Measurements from ENCODE around the gene HTD2.

The HTD2 gene

DNA sequence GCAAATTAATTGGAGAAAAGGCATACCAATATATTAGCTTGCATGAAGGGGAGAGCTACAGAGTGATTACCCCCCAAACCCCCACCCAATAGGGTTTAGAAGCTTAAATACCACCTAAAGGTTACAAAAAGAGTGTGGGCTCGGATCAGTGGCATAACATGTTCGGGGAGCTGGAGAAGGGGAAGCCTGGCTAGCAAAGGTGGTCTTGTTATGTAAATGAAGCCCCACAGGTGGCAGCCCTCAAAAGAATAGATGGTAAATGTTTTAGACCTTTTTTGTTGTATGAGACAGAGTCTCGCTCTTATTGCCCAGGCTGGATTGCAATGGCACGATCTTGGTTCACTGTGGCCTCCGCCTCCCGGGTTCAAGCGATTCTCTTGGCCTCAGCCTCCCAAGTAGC lies 15.5 kb downstream of the HTD2 start:
- no peak overlapping the region for H3K4me3 ChIP-seq (ENCODE audit: low read depth, low read length)
- TF ChIP-seq, protein P1, sequence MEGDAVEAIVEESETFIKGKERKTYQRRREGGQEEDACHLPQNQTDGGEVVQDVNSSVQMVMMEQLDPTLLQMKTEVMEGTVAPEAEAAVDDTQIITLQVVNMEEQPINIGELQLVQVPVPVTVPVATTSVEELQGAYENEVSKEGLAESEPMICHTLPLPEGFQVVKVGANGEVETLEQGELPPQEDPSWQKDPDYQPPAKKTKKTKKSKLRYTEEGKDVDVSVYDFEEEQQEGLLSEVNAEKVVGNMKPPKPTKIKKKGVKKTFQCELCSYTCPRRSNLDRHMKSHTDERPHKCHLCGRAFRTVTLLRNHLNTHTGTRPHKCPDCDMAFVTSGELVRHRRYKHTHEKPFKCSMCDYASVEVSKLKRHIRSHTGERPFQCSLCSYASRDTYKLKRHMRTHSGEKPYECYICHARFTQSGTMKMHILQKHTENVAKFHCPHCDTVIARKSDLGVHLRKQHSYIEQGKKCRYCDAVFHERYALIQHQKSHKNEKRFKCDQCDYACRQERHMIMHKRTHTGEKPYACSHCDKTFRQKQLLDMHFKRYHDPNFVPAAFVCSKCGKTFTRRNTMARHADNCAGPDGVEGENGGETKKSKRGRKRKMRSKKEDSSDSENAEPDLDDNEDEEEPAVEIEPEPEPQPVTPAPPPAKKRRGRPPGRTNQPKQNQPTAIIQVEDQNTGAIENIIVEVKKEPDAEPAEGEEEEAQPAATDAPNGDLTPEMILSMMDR (IDR thresholded peaks at IDR 0.05; ENCODE audit: low read depth, low read length), result no peak

GRCh38 chr3:58322793-58323192 lies 16.5 kb downstream of the HTD2 start:
- H3K4me3 ChIP-seq (ENCODE audit: low read depth, low read length), result no peak overlapping the region
- TF ChIP-seq, protein P1 (IDR thresholded peaks at IDR 0.05; ENCODE audit: low read depth, low read length), result no peak

DNA sequence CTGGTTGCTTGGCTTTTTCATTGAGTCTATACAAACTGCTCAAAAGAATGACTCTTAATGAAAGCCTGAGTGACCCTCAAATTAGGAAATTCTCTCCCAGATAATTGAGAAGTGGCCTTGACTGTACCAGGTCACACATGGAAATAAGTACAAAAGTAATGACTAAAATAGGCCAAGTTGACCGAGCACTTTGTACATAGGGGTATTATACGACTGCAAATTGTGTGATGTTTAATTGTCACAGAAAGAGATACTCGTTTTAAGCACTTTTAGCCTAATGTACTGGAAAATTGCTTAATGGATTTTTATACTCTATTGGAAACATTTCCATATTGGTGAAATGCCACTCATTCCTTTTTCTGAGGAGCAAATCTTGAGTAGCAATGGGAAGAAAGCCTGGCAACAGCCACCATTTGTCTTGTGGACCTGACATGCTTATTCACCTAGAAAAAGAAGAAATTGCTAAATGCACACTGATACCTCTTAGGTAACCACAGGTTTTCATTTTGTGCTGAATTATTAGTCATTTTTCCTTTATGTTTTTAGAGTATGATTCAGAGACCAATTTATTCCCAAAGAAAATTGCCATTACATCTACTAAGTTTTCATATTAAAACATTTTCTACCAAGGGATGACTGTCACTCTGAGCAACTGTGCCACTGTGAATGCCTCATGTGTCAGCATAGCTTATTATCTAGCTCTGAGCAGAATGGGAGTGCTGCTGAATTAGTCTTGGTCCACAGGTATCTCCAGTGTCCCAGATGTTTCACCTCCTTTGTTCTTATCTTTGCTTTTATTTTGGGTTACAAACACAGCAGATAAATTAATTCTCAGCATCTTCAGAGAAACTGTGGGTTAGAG lies 17.4 kb downstream of the HTD2 start:
- TF ChIP-seq, protein P1 (IDR thresholded peaks at IDR 0.05; ENCODE audit: low read depth, low read length), result no peak
- H3K4me3 ChIP-seq (ENCODE audit: low read depth, low read length), result no peak overlapping the region

GRCh38 chr3:58324391-58325390 lies 18.4 kb downstream of the HTD2 start:
- TF ChIP-seq, protein P1 (IDR thresholded peaks at IDR 0.05; ENCODE audit: low read depth, low read length), result no peak
- no peak overlapping the region for H3K4me3 ChIP-seq (ENCODE audit: low read depth, low read length)

DNA sequence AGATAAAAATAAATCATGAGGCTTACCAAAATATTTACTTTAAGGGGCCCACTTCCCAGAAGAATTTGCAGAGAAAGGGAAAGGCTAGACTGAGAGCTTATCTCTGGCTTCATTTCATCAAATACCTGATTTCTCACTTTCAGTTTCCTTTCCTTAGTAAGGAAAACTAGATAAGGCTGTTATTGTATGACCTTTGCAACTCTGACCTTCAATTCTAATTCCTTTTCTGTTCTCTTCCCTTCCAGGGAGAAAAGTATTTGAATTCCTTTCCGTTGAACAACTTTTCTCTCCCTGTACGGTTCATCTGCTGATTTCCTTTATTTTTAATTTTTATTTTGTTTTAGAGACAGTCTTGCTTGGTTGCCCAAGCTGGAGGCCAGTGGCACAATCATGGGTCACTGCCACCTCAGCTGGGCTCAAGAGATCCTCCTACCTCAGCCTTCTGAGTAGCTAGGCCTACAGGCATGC lies 19.2 kb downstream of the HTD2 start:
- TF ChIP-seq, protein P1 (IDR thresholded peaks at IDR 0.05; ENCODE audit: low read depth, low read length), result no peak
- H3K4me3 ChIP-seq (ENCODE audit: low read depth, low read length), result no peak overlapping the region

GRCh38 chr3:58326267-58326900 lies 20.1 kb downstream of the HTD2 start:
- TF ChIP-seq, protein P1 (IDR thresholded peaks at IDR 0.05; ENCODE audit: low read depth, low read length), result no peak

More at GRCh38 chr3:58326267-58326900, 20.1 kb downstream of the HTD2 start:
- no peak overlapping the region for H3K4me3 ChIP-seq (ENCODE audit: low read depth, low read length)
